Coronary artery (tissue), 2 donors: Measurements from ENCODE around the gene MAEA.

Source experiments
- DNase-seq: peaks from one replicate; pipeline ENCODE4 v3.0.0-alpha.2; 2017; ENCODE audit warnings: low spot score
- H3K27ac ChIP-seq, 2 donors: fragments of 200-600 bp; sonication (generic); one replicate each; pipeline ENCODE4 v1.5.1; 2016 to 2019
- H3K4me3 ChIP-seq: fragments of 200-600 bp; sonication (generic); 2 replicates; pipeline ENCODE4 v1.5.1; 2016; ENCODE audit warnings: mild to moderate bottlenecking, moderate library complexity
- CTCF ChIP-seq: fragments of 200-600 bp; sonication (generic); IDR thresholded peaks from one replicate; pipeline ENCODE4 v1.5.1; 2019; ENCODE audit warnings: antibody characterized with exemption

The MAEA gene

GRCh38 chr4:1259966-1260365 lies 29.7 kb upstream of the MAEA start:
- no peak overlapping the region for H3K27ac ChIP-seq
- DNase-seq = no peak
- no peak for TF ChIP-seq CTCF
- no peak overlapping the region for H3K4me3 ChIP-seq

GRCh38 chr4:1260418-1261106 lies 29.1 kb upstream of the MAEA start:
- Histone ChIP-seq H3K4me3 (no peak overlapping the region), H3K27ac (no peak overlapping the region)
- DNase-seq = peak; percentile 53
- TF ChIP-seq CTCF = no peak

- H3K27ac ChIP-seq = no peak overlapping the region
- TF ChIP-seq CTCF = no peak
- no peak overlapping the region for H3K4me3 ChIP-seq
- DNase-seq = peak; percentile 53
Observed at GRCh38 chr4:1261107-1261928, 28.4 kb upstream of the MAEA start.

- TF ChIP-seq CTCF = no peak
- H3K27ac ChIP-seq = no peak overlapping the region
- H3K4me3 ChIP-seq = no peak overlapping the region
- DNase-seq = peak; percentile 24
Observed at GRCh38 chr4:1264942-1265341, 24.7 kb upstream of the MAEA start.

GRCh38 chr4:1265351-1265750 lies 24.3 kb upstream of the MAEA start:
- Histone ChIP-seq H3K27ac (no peak overlapping the region), H3K4me3 (no peak overlapping the region)
- no peak for TF ChIP-seq CTCF
- peak; percentile 31 for DNase-seq

- DNase-seq = peak; percentile 16
- no peak for TF ChIP-seq CTCF
- H3K27ac ChIP-seq = no peak overlapping the region
- H3K4me3 ChIP-seq = no peak overlapping the region
Observed at GRCh38 chr4:1266881-1267763, 22.6 kb upstream of the MAEA start.
